Measurements from ENCODE around the gene FBLN2. TPM values are rescaled to one million over a fixed set of nuclear protein-coding genes. Genes with fewer than 3 reads are reported as not detected.

The FBLN2 gene
- polyA plus RNA-seq, 1 of the 3 experiments (the other 2 are of a cell fraction): 5.2 TPM

DNA sequence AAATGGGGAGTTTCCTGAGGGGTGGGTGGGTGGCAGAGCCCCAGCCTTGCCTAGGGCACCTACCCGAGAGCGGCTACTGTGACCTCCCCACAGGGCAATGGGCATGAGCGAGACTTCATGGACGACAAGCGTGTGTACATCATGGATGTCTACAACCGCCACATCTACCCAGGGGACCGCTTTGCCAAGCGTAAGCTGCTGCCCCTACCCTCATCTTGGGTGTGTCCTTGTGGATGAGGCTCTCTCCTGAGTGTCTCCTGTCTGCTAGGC is 46.2 kb upstream of the FBLN2 start:
- ChIA-PET CTCF (interaction anchor here (29.6 kb wide), 1 partner anchor 148 kb away, joined by 872 read pairs; no protein-coding TSS in a partner anchor), POLR2A (no interaction called here)
- TF ChIP-seq EZH2phosphoT487 (IDR thresholded peaks at IDR 0.05; ENCODE audit: borderline replicate concordance, low read depth) (no peak), YY1 (IDR thresholded peaks at IDR 0.05; ENCODE audit: low read depth) (no peak), RXRA (IDR thresholded peaks at IDR 0.05; ENCODE audit: borderline replicate concordance, low read depth) (no peak), FOXM1 (IDR thresholded peaks at IDR 0.05; ENCODE audit: low read depth) (no peak)
- Histone ChIP-seq H3K27ac (ENCODE audit: low read depth in 2 of 2, low read length in 1 of 2) (no peak overlapping the region), H3K79me2 (ENCODE audit: insufficient read depth) (no peaks in the 10 kb centered on the region), H3K9me3 (no peaks in the 10 kb centered on the region), H3K9me2 (no peaks in the 10 kb centered on the region), H3K4me2 (no peak overlapping the region), H2AFZ (ENCODE audit: low read depth) (no peak overlapping the region), H3K27me3 (ENCODE audit: insufficient read depth) (no peaks in the 10 kb centered on the region), H4K20me1 (ENCODE audit: insufficient read depth) (no peaks in the 10 kb centered on the region), H3K36me3 (replicated peaks in 1 of 2; ENCODE audit: control insufficient read depth in 1 of 2, insufficient read depth in 2 of 2, low read length in 1 of 2) (no peaks in the 10 kb centered on the region), H3K4me1 (ENCODE audit: control insufficient read depth in 1 of 2, insufficient read depth in 2 of 2, low read depth in 1 of 2, low read length in 1 of 2) (peaks cover 0 to 14% of the 10 kb centered on the region in 2 experiments; a peak in 1 of 4 replicates), H3K9ac (no peak overlapping the region), H3K4me3 (ENCODE audit: low read depth in 2 of 2, low read length in 1 of 2) (no peak overlapping the region), H3F3A (replicated peaks; ENCODE audit: insufficient read depth) (no peaks in the 10 kb centered on the region)
- 90% methylated on average over 8 of the region's 8 CpGs for WGBS (ENCODE audit: low lambda C conversion rate)
- no peak for DNase-seq

DNA sequence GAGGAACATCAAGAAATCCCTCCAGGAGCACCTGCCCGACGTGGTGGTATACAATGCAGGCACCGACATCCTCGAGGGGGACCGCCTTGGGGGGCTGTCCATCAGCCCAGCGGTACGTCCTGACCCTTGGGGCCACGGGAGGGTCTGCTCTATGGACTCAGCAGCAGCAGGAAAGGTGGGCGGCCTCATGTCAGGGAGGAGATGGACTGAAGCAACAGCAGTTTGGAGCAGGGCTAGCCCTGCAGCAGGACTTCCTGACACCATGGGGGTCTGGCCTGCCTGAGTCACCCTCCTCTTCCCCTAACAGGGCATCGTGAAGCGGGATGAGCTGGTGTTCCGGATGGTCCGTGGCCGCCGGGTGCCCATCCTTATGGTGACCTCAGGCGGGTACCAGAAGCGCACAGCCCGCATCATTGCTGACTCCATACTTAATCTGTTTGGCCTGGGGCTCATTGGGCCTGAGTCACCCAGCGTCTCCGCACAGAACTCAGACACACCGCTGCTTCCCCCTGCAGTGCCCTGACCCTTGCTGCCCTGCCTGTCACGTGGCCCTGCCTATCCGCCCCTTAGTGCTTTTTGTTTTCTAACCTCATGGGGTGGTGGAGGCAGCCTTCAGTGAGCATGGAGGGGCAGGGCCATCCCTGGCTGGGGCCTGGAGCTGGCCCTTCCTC is 44.6 kb upstream of the FBLN2 start:
- Histone ChIP-seq H4K20me1 (ENCODE audit: insufficient read depth) (no peaks in the 10 kb centered on the region), H3K36me3 (replicated peaks in 1 of 2; ENCODE audit: control insufficient read depth in 1 of 2, insufficient read depth in 2 of 2, low read length in 1 of 2) (no peaks in the 10 kb centered on the region), H3K27ac (ENCODE audit: low read depth in 2 of 2, low read length in 1 of 2) (no peak overlapping the region), H3K4me2 (no peak overlapping the region), H3K9ac (no peak overlapping the region), H3F3A (replicated peaks; ENCODE audit: insufficient read depth) (no peaks in the 10 kb centered on the region), H2AFZ (ENCODE audit: low read depth) (no peak overlapping the region), H3K4me1 (ENCODE audit: control insufficient read depth in 1 of 2, insufficient read depth in 2 of 2, low read depth in 1 of 2, low read length in 1 of 2) (peaks cover 0 to 18% of the 10 kb centered on the region in 2 experiments; a peak in 1 of 4 replicates), H3K9me2 (no peaks in the 10 kb centered on the region), H3K4me3 (ENCODE audit: low read depth in 2 of 2, low read length in 1 of 2) (no peak overlapping the region), H3K27me3 (ENCODE audit: insufficient read depth) (no peaks in the 10 kb centered on the region), H3K79me2 (ENCODE audit: insufficient read depth) (no peaks in the 10 kb centered on the region), H3K9me3 (no peaks in the 10 kb centered on the region)
- ChIA-PET CTCF (interaction anchor here (0.7 to 29.6 kb wide), 4 partner anchors 8 to 392 kb away, joined by 3 to 872 read pairs (median 4); no protein-coding TSS in a partner anchor), POLR2A (no interaction called here)
- DNase-seq: no peak
- WGBS (ENCODE audit: low lambda C conversion rate): 84% methylated on average over 18 of the region's 23 CpGs
- TF ChIP-seq RCOR1 (IDR thresholded peaks at IDR 0.05; ENCODE audit: low read length) (no peak), MEF2A (IDR thresholded peaks at IDR 0.05; ENCODE audit: borderline replicate concordance, low read depth) (no peak)

DNA sequence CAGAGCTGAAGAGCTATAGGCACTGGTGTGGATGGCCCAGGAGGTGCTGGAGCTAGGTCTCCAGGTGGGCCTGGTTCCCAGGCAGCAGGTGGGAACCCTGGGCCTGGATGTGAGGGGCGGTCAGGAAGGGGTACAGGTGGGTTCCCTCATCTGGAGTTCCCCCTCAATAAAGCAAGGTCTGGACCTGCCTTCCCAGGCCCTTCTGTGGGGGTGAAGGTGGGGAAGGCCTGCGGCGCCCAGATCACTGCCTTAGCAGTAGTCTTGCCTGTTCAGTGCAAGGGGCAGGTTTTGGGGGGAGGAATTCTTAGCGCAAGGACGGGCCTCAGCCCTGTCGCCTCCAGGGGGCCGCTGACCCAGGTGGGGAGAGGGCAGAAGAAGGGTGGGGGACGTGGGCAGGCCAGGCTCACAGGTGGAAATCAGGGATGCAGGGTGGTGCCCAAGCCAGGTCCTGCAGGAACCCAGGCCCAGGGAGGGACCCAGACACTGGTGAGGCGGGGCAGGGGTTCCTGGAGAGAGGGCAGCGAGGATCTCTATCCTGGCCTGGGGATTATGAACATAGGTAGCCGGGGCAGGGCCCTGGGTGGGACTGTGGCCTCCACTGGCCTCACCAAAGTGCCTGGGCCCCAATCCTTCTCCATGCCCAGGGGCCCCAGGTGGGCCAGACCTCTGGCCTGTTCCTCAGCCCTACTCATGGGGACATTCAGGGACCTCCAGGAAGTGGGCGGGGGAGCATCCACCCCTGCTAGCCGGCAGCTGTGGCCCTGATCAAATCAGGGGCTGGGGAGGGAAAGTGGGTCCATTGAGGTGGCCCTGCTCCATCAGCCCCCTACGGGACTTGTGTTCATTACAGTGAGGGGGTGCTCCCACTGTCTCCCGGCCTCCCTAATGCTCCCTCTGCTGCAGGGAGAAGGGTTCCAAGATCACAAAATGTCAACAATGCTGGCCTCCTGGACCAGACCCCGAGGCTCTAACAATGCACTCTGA is 43.5 kb upstream of the FBLN2 start:
- Histone ChIP-seq H3K27ac (ENCODE audit: low read depth in 2 of 2, low read length in 1 of 2) (no peak overlapping the region), H3K4me1 (ENCODE audit: control insufficient read depth in 1 of 2, insufficient read depth in 2 of 2, low read depth in 1 of 2, low read length in 1 of 2) (peaks cover 0 to 14% of the 10 kb centered on the region in 2 experiments; a peak in 1 of 4 replicates), H4K20me1 (ENCODE audit: insufficient read depth) (no peaks in the 10 kb centered on the region), H3K36me3 (replicated peaks in 1 of 2; ENCODE audit: control insufficient read depth in 1 of 2, insufficient read depth in 2 of 2, low read length in 1 of 2) (no peaks in the 10 kb centered on the region), H3K4me3 (ENCODE audit: low read depth in 2 of 2, low read length in 1 of 2) (no peak overlapping the region), H3K4me2 (no peak overlapping the region), H3F3A (replicated peaks; ENCODE audit: insufficient read depth) (no peaks in the 10 kb centered on the region), H3K27me3 (ENCODE audit: insufficient read depth) (no peaks in the 10 kb centered on the region), H2AFZ (ENCODE audit: low read depth) (no peak overlapping the region), H3K9ac (no peak overlapping the region), H3K9me2 (no peaks in the 10 kb centered on the region), H3K9me3 (no peaks in the 10 kb centered on the region), H3K79me2 (ENCODE audit: insufficient read depth) (no peaks in the 10 kb centered on the region)
- ChIA-PET POLR2A (interaction anchor here (1.8 kb wide), 1 partner anchor 70 kb away, joined by 5 read pairs; no protein-coding TSS in a partner anchor), CTCF (interaction anchor here (1.1 to 29.6 kb wide), 5 partner anchors 9 to 391 kb away, joined by 3 to 872 read pairs (median 4); no protein-coding TSS in a partner anchor)
- WGBS (ENCODE audit: low lambda C conversion rate): 97% methylated on average over 7 of the region's 16 CpGs
- DNase-seq: no peak
- TF ChIP-seq FOXM1 (IDR thresholded peaks at IDR 0.05; ENCODE audit: low read depth) (no peak), MXI1 (IDR thresholded peaks at IDR 0.05; ENCODE audit: low read depth, low read length) (no peak)

All from SK-N-SH (cell line).